ENCODE data around the gene CHCHD6. TPM values are rescaled to one million over a fixed set of nuclear protein-coding genes. Genes with fewer than 3 reads are reported as not detected.

The CHCHD6 gene
- total RNA-seq, 2 donors from 2014 or later: 23.6 to 34.4 TPM

DNA sequence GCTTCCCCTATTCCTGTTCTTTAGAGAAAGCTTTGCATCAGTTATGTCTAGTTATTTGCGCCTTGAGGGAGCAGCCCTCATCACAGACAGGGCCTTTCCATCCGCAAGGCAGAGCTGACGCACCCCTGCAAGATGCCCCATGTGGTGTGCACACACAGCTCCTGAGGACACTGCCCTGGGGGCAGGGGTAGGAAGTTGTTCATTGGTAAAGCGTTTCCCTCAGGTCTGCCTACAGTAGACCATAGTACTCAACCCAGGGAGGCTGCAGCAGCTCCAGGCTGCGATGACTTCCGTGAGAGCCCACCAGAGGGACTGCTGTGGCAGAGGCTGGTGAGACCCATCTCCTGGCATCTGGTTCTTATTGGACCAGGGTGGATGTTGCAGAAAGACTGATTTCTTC lies 223.8 kb downstream of the CHCHD6 start:
- Histone ChIP-seq H3K4me1 (ENCODE audit: control insufficient read depth, insufficient read depth, low read length) (peaks cover 21% of the 10 kb centered on the region), H3K27me3 (ENCODE audit: control insufficient read depth, insufficient read depth, low read length, poor library complexity, severe bottlenecking) (no peaks in the 10 kb centered on the region), H3K9me3 (ENCODE audit: control insufficient read depth, low read length) (no peaks in the 10 kb centered on the region), H3K9ac (ENCODE audit: extremely low read depth, low read length, poor library complexity, severe bottlenecking) (no peak overlapping the region), H3K4me3 (ENCODE audit: low read length) (no peak overlapping the region), H3K27ac (ENCODE audit: low read depth, low read length) (no peak overlapping the region), H3K36me3 (ENCODE audit: control insufficient read depth, insufficient read depth, low read length) (no peaks in the 10 kb centered on the region)
- Mint-ChIP-seq H3K4me1 (peaks cover 34% of the 10 kb centered on the region), H3K27ac (no peak overlapping the region), H3K9me3 (no peaks in the 10 kb centered on the region), H3K4me3 (no peak overlapping the region), H3K27me3 (ENCODE audit: insufficient read depth) (no peaks in the 10 kb centered on the region), H3K36me3 (ENCODE audit: low read depth) (no peaks in the 10 kb centered on the region)
- 90 to 92% methylated on average over 6 of the region's 6 CpGs for whole genome bisulfite sequencing, 2 experiments (ENCODE audit: insufficient coverage in 1 of 2, insufficient read length in 1 of 2)
- TF ChIP-seq, protein P1, sequence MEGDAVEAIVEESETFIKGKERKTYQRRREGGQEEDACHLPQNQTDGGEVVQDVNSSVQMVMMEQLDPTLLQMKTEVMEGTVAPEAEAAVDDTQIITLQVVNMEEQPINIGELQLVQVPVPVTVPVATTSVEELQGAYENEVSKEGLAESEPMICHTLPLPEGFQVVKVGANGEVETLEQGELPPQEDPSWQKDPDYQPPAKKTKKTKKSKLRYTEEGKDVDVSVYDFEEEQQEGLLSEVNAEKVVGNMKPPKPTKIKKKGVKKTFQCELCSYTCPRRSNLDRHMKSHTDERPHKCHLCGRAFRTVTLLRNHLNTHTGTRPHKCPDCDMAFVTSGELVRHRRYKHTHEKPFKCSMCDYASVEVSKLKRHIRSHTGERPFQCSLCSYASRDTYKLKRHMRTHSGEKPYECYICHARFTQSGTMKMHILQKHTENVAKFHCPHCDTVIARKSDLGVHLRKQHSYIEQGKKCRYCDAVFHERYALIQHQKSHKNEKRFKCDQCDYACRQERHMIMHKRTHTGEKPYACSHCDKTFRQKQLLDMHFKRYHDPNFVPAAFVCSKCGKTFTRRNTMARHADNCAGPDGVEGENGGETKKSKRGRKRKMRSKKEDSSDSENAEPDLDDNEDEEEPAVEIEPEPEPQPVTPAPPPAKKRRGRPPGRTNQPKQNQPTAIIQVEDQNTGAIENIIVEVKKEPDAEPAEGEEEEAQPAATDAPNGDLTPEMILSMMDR (conservative IDR thresholded peaks at IDR 0.05): peak; percentile 65
- no peak for DNase-seq

- DNase-seq: no peak
- Histone ChIP-seq H3K9ac (ENCODE audit: extremely low read depth, low read length, poor library complexity, severe bottlenecking) (no peak overlapping the region), H3K4me1 (ENCODE audit: control insufficient read depth, insufficient read depth, low read length) (peaks cover 31% of the 10 kb centered on the region), H3K4me3 (ENCODE audit: low read length) (no peak overlapping the region), H3K27ac (ENCODE audit: low read depth, low read length) (no peak overlapping the region), H3K36me3 (ENCODE audit: control insufficient read depth, insufficient read depth, low read length) (no peaks in the 10 kb centered on the region), H3K9me3 (ENCODE audit: control insufficient read depth, low read length) (no peaks in the 10 kb centered on the region), H3K27me3 (ENCODE audit: control insufficient read depth, insufficient read depth, low read length, poor library complexity, severe bottlenecking) (no peaks in the 10 kb centered on the region)
- TF ChIP-seq, protein P1 (conservative IDR thresholded peaks at IDR 0.05): no peak
- Mint-ChIP-seq H3K9me3 (no peaks in the 10 kb centered on the region), H3K4me3 (no peak overlapping the region), H3K4me1 (peaks cover 42% of the 10 kb centered on the region), H3K27ac (no peak overlapping the region), H3K27me3 (ENCODE audit: insufficient read depth) (no peaks in the 10 kb centered on the region), H3K36me3 (ENCODE audit: low read depth) (no peaks in the 10 kb centered on the region)
- 93 to 95% methylated on average over 2 to 3 of the region's 3 CpGs for WGBS, 2 experiments (ENCODE audit: insufficient coverage in 1 of 2, insufficient read length in 1 of 2)
Observed at GRCh38 chr3:126928921-126929474, 225.0 kb downstream of the CHCHD6 start.

DNA sequence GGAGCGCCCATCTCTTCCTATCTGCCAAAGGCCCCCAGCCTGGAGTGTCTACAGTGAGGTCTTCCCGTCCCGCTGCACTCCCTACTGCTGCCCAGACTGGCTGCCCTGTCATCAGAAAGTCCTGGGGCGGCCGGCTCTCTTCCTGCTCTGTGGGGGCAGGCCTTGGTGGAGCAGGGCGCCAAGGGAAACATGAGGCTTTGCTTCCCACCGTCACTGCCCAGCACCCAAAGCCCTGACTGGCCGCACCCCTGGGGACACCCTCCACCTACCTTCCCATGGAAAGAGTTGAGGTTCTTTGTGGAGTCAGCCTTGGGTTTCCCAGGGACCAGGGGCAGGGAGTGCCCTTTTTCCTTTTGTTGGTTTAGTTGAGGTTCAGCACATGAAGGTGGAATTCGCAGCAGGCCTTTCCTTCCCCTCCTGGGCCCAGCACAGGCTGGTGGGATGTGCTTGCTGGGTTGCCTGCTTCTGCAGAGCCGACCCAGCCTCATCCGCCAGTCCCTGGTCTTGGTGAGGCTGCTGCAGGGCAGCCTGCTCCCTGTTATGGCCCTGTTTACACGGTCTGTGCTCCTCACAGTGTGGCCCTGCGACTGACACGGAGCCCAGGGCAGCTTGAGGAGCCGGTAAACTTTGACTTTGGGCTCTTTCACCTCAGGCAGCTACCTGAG lies 227.0 kb downstream of the CHCHD6 start:
- H3K9me3 Mint-ChIP-seq: no peaks in the 10 kb centered on the region
- H3K9me3 ChIP-seq (ENCODE audit: control insufficient read depth, low read length): no peaks in the 10 kb centered on the region

More for the DNA sequence above, 227.0 kb downstream of the CHCHD6 start:
- no peaks in the 10 kb centered on the region for H3K27me3 Mint-ChIP-seq (ENCODE audit: insufficient read depth)
- H3K27me3 ChIP-seq (ENCODE audit: control insufficient read depth, insufficient read depth, low read length, poor library complexity, severe bottlenecking): no peaks in the 10 kb centered on the region
- H3K4me1 Mint-ChIP-seq: peaks cover 59% of the 10 kb centered on the region
- H3K9ac ChIP-seq (ENCODE audit: extremely low read depth, low read length, poor library complexity, severe bottlenecking): no peak overlapping the region
- TF ChIP-seq, protein P1 (conservative IDR thresholded peaks at IDR 0.05): no peak
- no peak overlapping the region for H3K4me3 ChIP-seq (ENCODE audit: low read length)
- H3K4me3 Mint-ChIP-seq: no peak overlapping the region
- WGBS, 2 experiments (ENCODE audit: insufficient coverage in 1 of 2, insufficient read length in 1 of 2): 93 to 95% methylated on average over 9 to 15 of the region's 15 CpGs
- no peak overlapping the region for H3K27ac ChIP-seq (ENCODE audit: low read depth, low read length)
- H3K4me1 ChIP-seq (ENCODE audit: control insufficient read depth, insufficient read depth, low read length): peaks cover 40% of the 10 kb centered on the region
- no peak for DNase-seq
- no peaks in the 10 kb centered on the region for H3K36me3 ChIP-seq (ENCODE audit: control insufficient read depth, insufficient read depth, low read length)
- H3K36me3 Mint-ChIP-seq (ENCODE audit: low read depth): no peaks in the 10 kb centered on the region
- H3K27ac Mint-ChIP-seq: no peak overlapping the region
